Pancreas (tissue), 10 donors: Measurements from ENCODE around the gene SLC35F6. TPM values are rescaled to one million over a fixed set of nuclear protein-coding genes. Genes with fewer than 3 reads are reported as not detected.
"Not testable (repeated sequence)": the region's sequence is repeated elsewhere in the genome, so short reads cannot be mapped to it uniquely, and the experiment has no call there.

Source experiments
- ATAC-seq, 4 donors: fragments of 200-7000 bp; cut with Tn5 transposase; one replicate each; pipeline versions ENCODE4 v1.8.0 to v1.9.1; 2020; ENCODE audit warnings: mild to moderate bottlenecking in 4 of 4, moderate library complexity in 4 of 4
- DNase-seq, 6 donors: peaks; one replicate each; pipeline ENCODE4 v3.0.0-alpha.2; 2020
- FAIRE-seq: peaks from 2 replicates; lab custom pipeline; 2012; peaks lifted over from hg19 to GRCh38; lab: Jason Lieb, UNC
- H3K27ac ChIP-seq, 4 donors: fragments of 200-600 bp; sonication (generic); 1 replicate in 3 of 4; 2 replicates in 1 of 4; pipeline versions ENCODE4 v1.5.0 to v1.8.0; 2020
- H3K27me3 ChIP-seq, 4 donors: fragments of 200-600 bp; one replicate each; pipeline ENCODE4 v1.8.0; 2021
- H3K36me3 ChIP-seq, 3 donors: fragments of 200-600 bp; sonication (generic) in 1 of 3; one replicate each; pipeline versions ENCODE4 v1.5.0 to v1.8.0; 2020 to 2021
- H3K4me1 ChIP-seq, 3 donors: fragments of 200-600 bp; one replicate each; pipeline ENCODE4 v1.8.0; 2021
- H3K4me3 ChIP-seq, 4 donors: fragments of 200-600 bp; sonication (generic) in 2 of 4; one replicate each; pipeline versions ENCODE4 v1.5.0 to v1.8.0; 2020 to 2021
- H3K9me3 ChIP-seq, 4 donors: fragments of 200-600 bp; one replicate each; pipeline ENCODE4 v1.8.0; 2021
- CTCF ChIP-seq, 4 donors: fragments of 200-600 bp; sonication (generic) in 3 of 4; IDR thresholded peaks; one replicate each; pipeline versions ENCODE4 v1.5.0 to v1.8.0; 2021; ENCODE audit warnings: antibody characterized with exemption in 4 of 4
- WGBS, 2 donors: extraction: QIAGEN DNeasy Blood & Tissue Kit; methylation state at CpG; one replicate each; pipeline ENCODE4 v1.1.7; 2013; 5-methylcytosine and 5-hydroxymethylcytosine counted together
- intact Hi-C, 3 donors: fragments of 100-400 bp; cut with DNase I; formaldehyde crosslinking; loops; one replicate each; pipeline versions ENCODE4 v1.11.1 to v1.14.2; 2022
- polyA plus RNA-seq, 2 donors: library from polyadenylated mRNA; stranded (reverse); fragments of 200-250 nt; gene quantifications; one replicate each; pipeline ENCODE4 v1.2.3, GENCODE V29; 2013
- total RNA-seq, 6 donors: library from RNA; stranded (reverse); fragmentation: NEBNext Ultra II Directional in 4 of 6; extraction: Animal tissue kit (Norgen Biotek cat#: 25700) in 4 of 6; gene quantifications; one replicate each; pipeline versions ENCODE4 v1.2.1 to v1.2.4, GENCODE V29; 2021 to 2023
- donor health status: healthy with polysubstance abuse.
- donor health status: DM: no; HTN: no; CAD: no; lungs with moderate emphysema.
- donor health status: DM: no; HTN: no; CAD: no.
- donor health status: control.
- donor health status: control.
- donor health status: Bipolar disorder and iron deficiency.
- donor health status: DM: yes; HTN: yes; CAD: no.
- donor health status: DM: no; HTN: no; CAD: no.
- donor health status: DM: no; HTN: no; CAD: no.
- donor health status: DM: yes; HTN: yes; CAD: no.

SLC35F6 gene
- total and polyA plus RNA-seq, 8 donors = 9.3 to 21.9 (median 11.4) TPM

DNA sequence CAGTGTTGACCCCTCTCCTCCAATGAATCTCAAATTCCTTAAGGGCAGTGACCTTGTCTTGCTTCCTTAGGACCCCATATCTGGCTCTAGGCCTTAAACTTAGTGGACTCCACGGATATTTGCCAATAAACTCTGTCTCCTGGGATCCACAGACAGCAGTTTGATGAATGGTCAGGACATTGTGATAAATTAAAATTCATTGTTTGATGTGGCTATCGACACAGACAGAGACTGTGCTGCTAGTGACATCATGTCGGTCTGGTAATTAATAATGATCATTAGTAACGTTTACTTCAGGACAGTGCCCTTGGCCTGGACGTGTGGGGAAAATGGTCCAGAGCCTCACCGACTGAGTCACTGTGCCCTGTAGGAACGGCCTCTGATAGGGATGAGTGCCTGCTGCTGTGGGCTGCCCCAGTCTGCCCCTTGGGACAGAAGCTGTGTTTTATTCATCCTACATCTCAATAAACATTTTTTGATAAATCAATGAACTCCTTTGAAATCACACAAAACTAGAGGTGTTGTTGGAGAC is 5.2 kb upstream of the SLC35F6 start:
- no peak for FAIRE-seq
- TF ChIP-seq CTCF (IDR thresholded peaks at IDR 0.05) = no peak
- H3K27ac ChIP-seq = peak overlapping the region in 2 of 4 donors; percentile 52 to 59
- H3K4me3 ChIP-seq = no peak overlapping the region
- H3K9me3 ChIP-seq = no peaks in the 10 kb centered on the region
- H3K4me1 ChIP-seq = no peaks in the 10 kb centered on the region
- H3K27me3 ChIP-seq = no peaks in the 10 kb centered on the region
- H3K36me3 ChIP-seq = no peaks in the 10 kb centered on the region
- no peak for DNase-seq
- 76 to 78% methylated on average over 7 of the region's 7 CpGs for whole genome bisulfite sequencing, 2 donors
- no peak for ATAC-seq
- intact Hi-C loops = no loop called here

- no peaks in the 10 kb centered on the region for H3K36me3 ChIP-seq
- H3K4me1 ChIP-seq = no peaks in the 10 kb centered on the region
- WGBS, 2 donors = 89 to 91% methylated on average over 5 of the region's 5 CpGs
- H3K27ac ChIP-seq = no peak overlapping the region
- no peaks in the 10 kb centered on the region for H3K9me3 ChIP-seq
- DNase-seq (no peak), FAIRE-seq (no peak), ATAC-seq (no peak)
- TF ChIP-seq CTCF (IDR thresholded peaks at IDR 0.05) = no peak
- H3K4me3 ChIP-seq = no peak overlapping the region
- intact Hi-C loops = no loop called here
- no peaks in the 10 kb centered on the region for H3K27me3 ChIP-seq
Measured at GRCh38 chr2:26759845-26760244, 4.2 kb upstream of the SLC35F6 start.

- WGBS, 2 donors = 70 to 72% methylated on average over 10 of the region's 10 CpGs
- intact Hi-C loops, DNase-seq, ATAC-seq, H3K27me3 ChIP-seq, H3K9me3 ChIP-seq, H3K36me3 ChIP-seq, H3K4me3 ChIP-seq, H3K27ac ChIP-seq, H3K4me1 ChIP-seq, FAIRE-seq: not testable (repeated sequence)
Measured at GRCh38 chr2:26760991-26761390, 3.1 kb upstream of the SLC35F6 start.

GRCh38 chr2:26763019-26763418 is 1.1 kb upstream of the SLC35F6 start:
- Histone ChIP-seq H3K4me3 (no peak overlapping the region), H3K36me3 (no peaks in the 10 kb centered on the region), H3K9me3 (no peaks in the 10 kb centered on the region), H3K27me3 (no peaks in the 10 kb centered on the region), H3K4me1 (peaks cover 0 to 10% (median 0%) of the 10 kb centered on the region in 3 donors), H3K27ac (no peak overlapping the region)
- TF ChIP-seq CTCF (IDR thresholded peaks at IDR 0.05) = no peak
- WGBS, 2 donors = 91% methylated on average over 10 of the region's 10 CpGs
- ATAC-seq = no peak
- FAIRE-seq = no peak
- no peak for DNase-seq
- intact Hi-C loops = no loop called here

GRCh38 chr2:26764906-26765305 is 822 bp downstream of the SLC35F6 start:
- no peaks in the 10 kb centered on the region for H3K36me3 ChIP-seq
- ATAC-seq = peak in 1 of 4 donors; percentile 8
- H3K9me3 ChIP-seq = no peaks in the 10 kb centered on the region
- no peak for TF ChIP-seq CTCF (IDR thresholded peaks at IDR 0.05)
- H3K27ac ChIP-seq = peak overlapping the region; percentile 64 to 79 (median 74)
- H3K4me3 ChIP-seq = peak overlapping the region; percentile 48 to 92 (median 85)
- peaks cover 0 to 10% (median 0%) of the 10 kb centered on the region in 3 donors for H3K4me1 ChIP-seq
- DNase-seq = no peak
- WGBS, 2 donors = 7 to 9% methylated on average over 3 of the region's 3 CpGs
- no peak for FAIRE-seq
- intact Hi-C loops = no loop called here
- no peaks in the 10 kb centered on the region for H3K27me3 ChIP-seq
